Esophagus (tissue), 2 donors: ENCODE results near the gene ASF1A. TPM values are rescaled to one million over a fixed set of nuclear protein-coding genes. Genes with fewer than 3 reads are reported as not detected.
"Not testable (repeated sequence)": the region's sequence is repeated elsewhere in the genome, so short reads cannot be mapped to it uniquely, and the experiment has no call there.

Source experiments
- H3K27ac ChIP-seq, 2 donors: one replicate each; pipeline ENCODE4 v1.5.1; 2013; ENCODE audit warnings: low read depth in 2 of 2, mild to moderate bottlenecking in 2 of 2, inconsistent platforms in 1 of 2, low read length in 1 of 2, moderate library complexity in 1 of 2
- H3K27me3 ChIP-seq, 2 donors: one replicate each; pipeline ENCODE4 v1.6.1; 2013; ENCODE audit warnings: low read length in 2 of 2, control low read depth in 1 of 2, mild to moderate bottlenecking in 1 of 2; ENCODE audit not compliant: insufficient read depth in 2 of 2, control insufficient read depth in 1 of 2
- H3K36me3 ChIP-seq, 2 donors: one replicate each; pipeline ENCODE4 v1.6.1; 2013; ENCODE audit warnings: low read length in 1 of 2; ENCODE audit not compliant: control insufficient read depth in 2 of 2, insufficient read depth in 2 of 2
- H3K4me1 ChIP-seq, 2 donors: one replicate each; pipeline ENCODE4 v1.6.1; 2013; ENCODE audit warnings: low read length in 1 of 2; ENCODE audit not compliant: control insufficient read depth in 2 of 2, insufficient read depth in 2 of 2
- H3K4me3 ChIP-seq, 2 donors: one replicate each; pipeline ENCODE4 v1.5.1; 2013; ENCODE audit warnings: low read length in 2 of 2, mild to moderate bottlenecking in 2 of 2, low read depth in 1 of 2, moderate library complexity in 1 of 2
- H3K9me3 ChIP-seq, 2 donors: one replicate each; pipeline ENCODE4 v1.6.1; 2013; ENCODE audit warnings: mild to moderate bottlenecking in 2 of 2, low read depth in 1 of 2, low read length in 1 of 2, moderate library complexity in 1 of 2; ENCODE audit not compliant: control insufficient read depth in 2 of 2, insufficient read depth in 1 of 2
- WGBS, 2 donors: extraction: QIAGEN DNeasy Blood & Tissue Kit; methylation state at CpG; one replicate each; pipeline ENCODE4 v1.1.7; 2013; 5-methylcytosine and 5-hydroxymethylcytosine counted together
- polyA plus RNA-seq, 2 donors: library from polyadenylated mRNA; stranded (reverse); fragments of 200-250 nt; gene quantifications; one replicate each; pipeline ENCODE4 v1.2.3, GENCODE V29; 2013
- donor health status: healthy with polysubstance abuse.
- donor health status: Bipolar disorder and iron deficiency.

Gene ASF1A
- polyA plus RNA-seq, 2 donors, result 8.4 to 14.5 TPM

DNA sequence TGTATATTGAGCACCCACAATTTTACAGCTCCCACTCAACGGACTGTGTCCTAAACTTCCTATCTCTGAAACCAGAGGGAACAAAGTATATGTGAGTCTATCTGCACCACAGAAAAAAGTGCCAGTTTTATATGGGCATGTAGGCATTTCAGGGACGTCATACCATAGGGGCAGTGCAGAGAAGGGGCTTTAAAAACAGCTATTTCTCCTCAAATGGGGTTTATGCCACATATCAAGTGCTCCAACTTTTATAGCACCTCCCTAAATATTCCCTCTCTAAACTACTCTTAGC, 28.9 kb upstream of the ASF1A start:
- H3K9me3 ChIP-seq, result peaks cover 0 to 1% of the 10 kb centered on the region in 2 donors
- 46 to 53% methylated on average over 2 of the region's 2 CpGs for WGBS, 2 donors
- no peak overlapping the region for H3K27ac ChIP-seq

GRCh38 chr6:118867181-118867580, 26.8 kb upstream of the ASF1A start:
- Histone ChIP-seq H3K9me3 (no peaks in the 10 kb centered on the region), H3K27ac (no peak overlapping the region), H3K27me3 (no peaks in the 10 kb centered on the region), H3K4me1 (peaks cover 0 to 5% of the 10 kb centered on the region in 2 donors), H3K36me3 (peaks cover 0 to 3% of the 10 kb centered on the region in 2 donors), H3K4me3 (no peak overlapping the region)
- WGBS, 2 donors, result 96 to 98% methylated on average over 4 of the region's 4 CpGs

More for the DNA sequence above, 28.9 kb upstream of the ASF1A start:
- no peak overlapping the region for H3K4me3 ChIP-seq
- H3K4me1 ChIP-seq, result peaks cover 0 to 5% of the 10 kb centered on the region in 2 donors
- H3K27me3 ChIP-seq, result no peaks in the 10 kb centered on the region
- peaks cover 0 to 3% of the 10 kb centered on the region in 2 donors for H3K36me3 ChIP-seq

GRCh38 chr6:118868901-118869300, 25.1 kb upstream of the ASF1A start:
- not testable (repeated sequence) for H3K9me3 ChIP-seq, H3K4me1 ChIP-seq, H3K4me3 ChIP-seq, H3K27ac ChIP-seq, H3K36me3 ChIP-seq, H3K27me3 ChIP-seq
- 90 to 95% methylated on average over 2 of the region's 2 CpGs for WGBS, 2 donors

DNA sequence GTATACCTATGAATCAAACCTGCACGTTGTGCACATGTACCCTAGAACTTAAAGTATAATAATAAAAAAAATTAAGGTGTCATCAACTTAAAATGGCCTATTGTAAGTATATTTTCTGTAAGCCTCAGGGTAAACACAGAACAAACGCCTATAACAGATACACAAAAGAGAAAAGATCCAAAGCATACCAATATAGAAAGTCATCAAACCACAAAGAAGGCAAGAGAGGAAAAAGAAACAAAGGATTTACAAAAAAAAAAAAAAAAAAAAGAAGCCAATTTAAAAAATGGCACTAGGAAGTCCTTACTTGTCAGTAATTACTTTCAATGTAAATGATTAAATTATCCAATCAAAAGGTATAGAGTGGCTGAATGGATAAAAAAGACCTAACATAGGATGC, 24.6 kb upstream of the ASF1A start:
- no peak overlapping the region for H3K4me3 ChIP-seq
- H3K36me3 ChIP-seq, result no peaks in the 10 kb centered on the region
- H3K27ac ChIP-seq, result no peak overlapping the region
- peaks cover 0 to 4% of the 10 kb centered on the region in 2 donors for H3K4me1 ChIP-seq
- WGBS, 2 donors, result 57 to 74% methylated on average over 2 of the region's 2 CpGs
- H3K9me3 ChIP-seq, result no peaks in the 10 kb centered on the region
- H3K27me3 ChIP-seq, result no peaks in the 10 kb centered on the region

DNA sequence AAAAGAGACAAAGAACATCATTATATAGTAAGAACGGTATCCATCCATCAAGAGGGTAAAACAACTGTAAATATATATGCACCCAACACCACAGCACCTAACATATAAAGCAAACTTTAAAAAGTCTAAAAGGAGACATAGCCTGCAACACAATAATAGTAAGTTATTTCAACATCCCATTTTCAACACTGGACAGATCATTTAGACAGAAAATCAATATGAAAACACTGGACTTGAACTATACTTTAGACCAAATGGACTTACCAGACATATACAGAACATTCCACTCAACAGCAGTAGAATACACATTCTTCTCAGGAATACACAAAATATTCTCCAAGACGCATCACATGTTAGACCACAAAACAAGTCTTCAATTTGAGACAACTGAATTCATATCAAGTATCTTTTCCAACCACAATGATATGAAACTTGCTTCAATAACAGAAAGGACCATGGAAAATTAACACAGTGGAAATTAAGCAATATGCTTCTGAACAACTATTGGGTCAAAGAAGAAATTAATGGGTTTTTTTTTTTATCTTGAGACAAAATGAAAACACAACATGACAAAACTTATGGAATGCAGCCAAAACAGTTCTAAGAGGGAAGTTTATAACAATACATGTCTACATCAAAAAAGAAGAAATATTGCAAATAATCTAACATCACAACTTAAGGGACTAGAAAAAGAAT, 23.9 kb upstream of the ASF1A start:
- H3K27me3 ChIP-seq, result no peaks in the 10 kb centered on the region
- H3K4me1 ChIP-seq, result no peaks in the 10 kb centered on the region
- no peaks in the 10 kb centered on the region for H3K9me3 ChIP-seq
- 91 to 94% methylated on average over 2 of the region's 2 CpGs for WGBS, 2 donors
- H3K36me3 ChIP-seq, result no peaks in the 10 kb centered on the region
- H3K4me3 ChIP-seq, result no peak overlapping the region
- no peak overlapping the region for H3K27ac ChIP-seq

GRCh38 chr6:118871331-118871730, 22.6 kb upstream of the ASF1A start:
- Histone ChIP-seq H3K27ac (no peak overlapping the region), H3K27me3 (no peaks in the 10 kb centered on the region), H3K9me3 (no peaks in the 10 kb centered on the region), H3K4me3 (no peak overlapping the region), H3K4me1 (no peaks in the 10 kb centered on the region), H3K36me3 (no peaks in the 10 kb centered on the region)
- WGBS, 2 donors, result 87 to 94% methylated on average over 5 of the region's 5 CpGs

DNA sequence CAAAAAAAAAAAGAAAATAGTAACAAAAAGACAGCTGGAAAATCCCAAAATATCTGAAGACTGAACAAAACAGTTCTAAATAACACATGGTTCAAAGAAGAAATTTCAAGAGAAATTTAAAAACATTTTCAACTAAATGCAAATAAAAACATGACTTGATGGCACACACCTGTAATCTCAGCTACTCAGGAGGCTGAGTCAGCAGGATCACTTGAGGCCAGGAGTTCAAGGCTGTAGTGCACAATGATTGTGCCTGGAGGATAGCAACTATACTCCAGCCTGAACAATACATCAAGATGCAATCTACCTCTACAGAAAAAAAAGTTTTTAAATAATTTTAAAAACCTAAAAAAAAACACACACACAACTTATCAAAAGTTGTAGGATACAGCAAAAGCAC, 21.6 kb upstream of the ASF1A start:
- H3K27ac ChIP-seq, result no peak overlapping the region
- no peaks in the 10 kb centered on the region for H3K36me3 ChIP-seq
- H3K4me3 ChIP-seq, result no peak overlapping the region
- no peaks in the 10 kb centered on the region for H3K9me3 ChIP-seq
- no peaks in the 10 kb centered on the region for H3K4me1 ChIP-seq
- H3K27me3 ChIP-seq, result no peaks in the 10 kb centered on the region

DNA sequence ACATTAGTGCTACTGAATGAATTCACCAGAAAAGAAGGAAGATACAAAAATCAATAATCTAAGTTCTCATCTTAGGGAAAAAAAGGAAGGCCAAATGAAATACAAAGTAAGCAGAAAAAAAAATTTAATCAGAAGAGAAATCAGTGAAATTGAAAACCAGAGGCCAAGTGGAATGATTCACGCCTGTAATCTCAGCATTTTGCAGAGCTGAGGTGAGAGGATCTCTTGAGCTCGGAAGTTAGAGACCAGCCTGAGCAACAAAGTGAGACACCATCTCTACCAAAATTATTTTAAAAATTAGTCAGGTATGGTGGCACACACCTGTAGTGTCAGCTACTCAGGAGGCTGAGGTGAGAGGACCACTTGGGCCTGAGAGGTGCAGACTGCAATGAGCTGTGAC, 21.2 kb upstream of the ASF1A start:
- WGBS, 2 donors, result 80 to 86% methylated on average over 2 of the region's 2 CpGs
- no peaks in the 10 kb centered on the region for H3K36me3 ChIP-seq
- H3K4me1 ChIP-seq, result no peaks in the 10 kb centered on the region
- no peaks in the 10 kb centered on the region for H3K27me3 ChIP-seq
- no peak overlapping the region for H3K27ac ChIP-seq
- H3K4me3 ChIP-seq, result no peak overlapping the region
- no peaks in the 10 kb centered on the region for H3K9me3 ChIP-seq

DNA sequence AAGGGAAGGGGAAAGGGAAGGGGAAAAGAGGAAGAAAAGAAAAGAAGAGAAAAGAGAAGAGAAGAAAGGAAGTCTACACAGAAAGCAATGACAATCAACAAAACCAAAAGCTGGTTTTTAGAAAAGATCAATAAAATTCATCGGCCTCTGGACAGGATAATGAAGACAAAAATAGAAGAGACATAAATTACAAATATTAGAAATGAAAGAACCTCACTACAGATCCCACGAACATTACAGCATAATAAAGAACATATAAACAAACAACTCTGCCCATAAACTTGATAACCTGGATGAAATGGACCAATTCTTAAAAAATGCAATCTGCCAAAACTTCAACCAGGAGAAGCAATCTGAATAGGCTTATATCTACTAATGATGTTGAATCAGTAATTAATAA, 20.7 kb upstream of the ASF1A start:
- 90 to 95% methylated on average over 2 of the region's 2 CpGs for WGBS, 2 donors
- Histone ChIP-seq H3K4me3 (no peak overlapping the region), H3K36me3 (no peaks in the 10 kb centered on the region), H3K4me1 (no peaks in the 10 kb centered on the region), H3K27me3 (no peaks in the 10 kb centered on the region), H3K27ac (no peak overlapping the region), H3K9me3 (no peaks in the 10 kb centered on the region)

DNA sequence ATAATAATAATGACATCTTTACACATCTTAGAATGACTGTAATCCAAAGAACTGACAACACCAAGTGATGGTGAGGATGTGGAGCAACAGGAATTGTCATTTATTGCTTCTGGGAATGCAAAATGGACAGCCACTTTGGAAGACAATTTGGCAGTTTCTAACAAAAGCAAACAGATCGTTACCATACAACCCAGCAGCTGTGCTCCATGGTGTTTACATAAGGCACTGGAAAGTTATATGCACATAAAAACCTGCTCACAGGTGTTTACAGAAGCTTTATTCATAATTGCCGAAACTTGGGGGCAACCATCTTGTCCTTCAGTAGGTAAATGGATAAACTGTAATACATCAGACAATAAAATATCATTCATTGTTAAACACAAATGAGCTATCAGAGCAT, 18.3 kb upstream of the ASF1A start:
- Histone ChIP-seq H3K9me3 (no peaks in the 10 kb centered on the region), H3K27me3 (no peaks in the 10 kb centered on the region), H3K27ac (no peak overlapping the region), H3K4me1 (no peaks in the 10 kb centered on the region), H3K36me3 (no peaks in the 10 kb centered on the region), H3K4me3 (no peak overlapping the region)
- 65 to 71% methylated on average over 2 of the region's 2 CpGs for WGBS, 2 donors
